G401.6 (cell line): ENCODE results near the gene INPP5D.
"Not testable (repeated sequence)": the region's sequence is repeated elsewhere in the genome, so short reads cannot be mapped to it uniquely, and the experiment has no call there.

ENCODE experiments used
- FAIRE-seq: peaks from 2 replicates; lab custom pipeline; 2012; peaks lifted over from hg19 to GRCh38; lab: Jason Lieb, UNC

The INPP5D gene

DNA sequence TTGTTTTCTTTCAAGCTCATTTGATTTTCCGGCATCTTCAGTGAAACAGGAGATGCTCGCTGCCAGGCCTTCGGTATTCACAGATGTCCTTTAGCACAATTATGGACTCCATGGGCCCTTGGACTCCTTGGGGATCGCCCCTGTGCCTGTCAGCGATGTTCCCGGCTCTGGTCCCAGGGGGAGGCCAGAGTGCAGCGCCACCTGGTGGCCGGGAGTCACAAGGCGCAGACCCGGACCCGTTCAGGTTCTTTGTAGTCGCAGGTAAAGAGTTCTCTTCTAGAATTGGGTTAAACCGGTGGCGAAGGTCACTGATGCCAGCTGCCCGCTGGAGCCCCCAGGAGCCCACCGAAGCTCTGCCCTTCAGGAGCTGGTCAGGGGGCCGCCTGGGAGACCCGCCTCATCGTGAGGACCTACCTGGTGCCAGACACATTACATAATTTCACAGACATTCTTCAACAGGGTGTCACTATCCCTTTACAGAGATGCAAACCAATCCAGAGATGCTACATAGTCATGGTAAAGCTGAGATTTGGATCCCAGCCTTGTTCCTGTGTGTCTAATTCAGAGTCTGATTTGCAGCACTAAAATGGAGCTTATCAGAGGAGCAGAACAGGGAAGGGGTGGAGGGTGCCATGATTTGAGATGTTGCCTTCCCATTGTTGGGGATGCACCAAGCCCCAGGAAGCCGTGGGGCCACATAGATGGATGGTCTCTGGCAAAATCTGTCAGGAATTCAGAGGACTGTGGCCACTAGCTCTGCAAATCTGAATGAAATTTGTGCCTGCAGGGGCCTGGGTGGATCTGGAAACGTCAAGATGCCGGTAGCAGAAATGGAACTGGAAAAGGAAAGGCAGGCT lies 6.0 kb upstream of the INPP5D start:
- FAIRE-seq, result no peak

DNA sequence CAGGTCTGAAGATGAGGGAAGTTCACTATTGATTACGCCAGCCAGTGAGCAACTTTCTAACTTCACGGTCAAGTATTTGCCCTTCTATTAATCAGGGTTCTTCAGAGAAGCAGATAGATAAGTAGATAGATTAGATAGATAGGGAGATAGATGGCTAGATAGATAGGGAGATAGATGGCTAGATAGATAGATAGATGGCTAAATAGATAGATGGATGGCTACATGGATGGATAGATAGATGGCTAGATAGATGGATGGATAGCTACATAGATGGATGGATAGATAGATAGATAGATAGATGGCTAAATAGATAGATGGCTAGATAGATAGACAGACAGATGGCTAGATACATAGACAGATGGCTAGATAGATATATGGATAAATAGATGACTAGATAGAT lies 4.8 kb upstream of the INPP5D start:
- FAIRE-seq, result no peak

DNA sequence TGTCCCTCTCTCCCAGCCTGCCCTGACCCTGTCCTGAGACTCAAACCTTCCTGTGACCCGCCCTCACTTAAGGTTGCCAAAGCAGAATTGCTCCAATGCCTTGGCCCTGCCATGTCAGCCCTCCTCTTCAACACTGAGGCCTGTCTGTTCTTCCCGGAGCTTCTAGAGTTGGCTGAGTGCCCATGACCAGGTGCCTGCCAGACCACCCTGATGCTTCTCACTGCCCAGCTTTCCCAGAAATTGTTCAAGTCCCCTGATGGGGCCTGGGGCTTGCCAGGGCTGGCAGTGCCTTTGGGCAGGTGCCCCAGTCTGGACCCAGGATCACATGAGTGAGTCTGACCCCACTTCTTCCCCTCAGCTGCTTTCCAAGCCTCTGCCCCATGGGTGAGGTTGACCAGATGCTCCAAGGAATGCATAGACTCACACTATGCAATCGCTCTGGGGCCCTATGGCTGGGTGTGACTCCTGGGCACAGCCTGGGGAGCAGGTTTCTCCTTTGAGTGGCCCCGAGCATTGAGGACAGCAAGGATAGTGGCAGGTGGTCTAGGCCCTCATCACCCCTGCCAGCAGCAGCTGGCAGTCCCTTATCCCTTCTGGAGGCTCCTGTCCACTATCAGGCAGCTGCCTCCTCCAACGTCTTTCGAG lies 3.1 kb upstream of the INPP5D start:
- no peak for FAIRE-seq

DNA sequence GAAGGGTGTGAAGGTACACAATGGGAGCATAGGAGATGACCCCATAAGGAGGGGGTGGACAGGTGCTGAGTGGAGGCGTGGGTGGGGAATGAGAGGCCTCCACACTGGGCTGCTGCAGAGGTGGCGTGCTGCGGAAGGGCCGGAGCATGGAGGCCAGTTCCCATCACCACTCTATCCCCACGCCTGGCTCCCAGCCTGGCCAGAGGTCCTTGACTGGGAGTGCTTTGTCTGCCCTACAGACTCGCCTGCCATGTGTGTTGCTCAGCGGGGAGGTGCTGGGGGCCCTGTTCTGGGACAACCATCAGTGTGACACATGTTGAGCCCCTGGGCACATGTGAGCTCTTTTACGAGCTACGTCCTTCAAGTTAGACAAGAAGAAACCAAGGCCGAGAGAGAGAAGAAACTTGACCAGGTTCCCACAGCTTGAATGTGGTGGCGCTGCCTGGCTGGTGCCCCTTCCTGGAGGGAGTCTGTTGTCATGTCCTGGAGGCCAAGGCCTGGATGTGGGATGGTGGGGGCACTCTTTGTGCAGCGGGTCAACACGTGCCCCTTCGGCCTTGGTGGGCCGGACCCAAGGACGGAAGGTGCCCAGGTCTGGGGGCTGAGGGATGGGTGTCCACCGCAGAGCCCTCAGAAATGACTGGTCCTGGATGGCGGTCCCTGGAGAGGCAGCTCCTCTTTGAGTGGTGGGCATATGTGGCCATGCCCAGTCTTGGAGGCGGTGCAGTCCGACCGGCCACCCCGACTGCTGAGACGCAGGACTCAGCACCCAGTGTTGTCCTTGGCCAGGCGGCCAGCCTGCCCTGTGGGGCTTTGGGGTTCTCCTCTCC lies 1.2 kb upstream of the INPP5D start:
- FAIRE-seq, result no peak

DNA sequence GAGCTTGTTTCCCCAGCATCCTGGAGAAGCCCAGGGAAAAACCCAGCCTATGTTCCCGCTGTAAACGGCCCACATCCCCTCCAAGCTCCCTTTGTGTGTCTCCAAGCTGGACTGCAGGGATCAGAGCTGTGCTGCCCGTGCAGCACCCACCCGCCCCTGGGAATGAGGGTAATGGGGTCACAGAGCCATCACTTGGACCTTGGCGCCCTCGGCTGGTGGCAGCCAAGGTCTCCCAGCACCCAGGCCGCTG lies 670 bp upstream of the INPP5D start:
- no peak for FAIRE-seq

DNA sequence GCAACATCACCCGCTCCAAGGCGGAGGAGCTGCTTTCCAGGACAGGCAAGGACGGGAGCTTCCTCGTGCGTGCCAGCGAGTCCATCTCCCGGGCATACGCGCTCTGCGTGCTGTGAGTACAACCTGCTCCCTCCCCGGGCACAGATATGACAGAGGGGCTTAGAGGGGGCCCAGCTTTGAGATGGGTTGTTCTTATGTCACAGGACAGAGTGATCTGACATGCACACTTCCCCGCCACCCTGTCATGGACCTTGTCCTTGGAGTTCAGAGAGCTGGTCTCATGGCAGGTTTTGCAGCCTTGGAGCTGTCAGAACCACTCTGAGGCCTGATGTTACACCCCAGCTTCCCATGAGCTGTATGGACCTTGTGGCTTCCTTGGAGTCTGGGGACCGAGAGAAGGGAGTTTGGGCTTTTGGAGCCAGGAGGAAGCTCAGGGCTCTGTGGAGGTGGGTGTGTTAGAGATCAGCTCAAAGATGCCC lies 398 bp downstream of the INPP5D start:
- FAIRE-seq, result no peak

DNA sequence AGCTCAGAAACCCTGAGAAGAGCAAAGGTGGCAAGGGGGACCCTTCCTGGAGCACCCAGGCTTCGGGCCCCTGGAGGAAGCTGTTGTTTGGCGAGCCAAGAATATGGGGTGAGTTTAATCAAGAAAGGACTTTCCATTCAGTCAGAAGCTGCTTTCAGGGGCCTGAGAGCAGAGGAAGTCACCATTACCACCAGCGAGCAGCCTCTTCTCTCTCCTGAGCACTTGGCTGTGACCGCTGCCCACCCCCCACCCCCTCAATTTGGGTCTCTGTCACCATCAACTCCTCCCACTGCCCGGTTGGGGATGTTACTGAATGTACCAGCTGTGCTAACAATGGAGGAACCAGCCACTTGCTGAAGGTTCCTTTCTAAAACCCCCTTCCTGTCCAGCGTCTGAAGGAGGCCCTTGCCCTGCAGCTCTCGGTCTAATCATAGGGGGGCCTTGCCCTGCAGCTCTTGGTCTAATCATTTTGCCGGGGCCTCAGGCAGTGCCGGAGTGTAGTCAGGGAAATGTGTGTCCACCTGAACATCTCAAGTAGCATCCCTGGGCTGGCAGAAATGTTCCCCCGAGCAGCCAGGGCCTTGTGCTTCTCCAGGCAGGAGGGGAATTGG lies 943 bp downstream of the INPP5D start:
- no peak for FAIRE-seq

DNA sequence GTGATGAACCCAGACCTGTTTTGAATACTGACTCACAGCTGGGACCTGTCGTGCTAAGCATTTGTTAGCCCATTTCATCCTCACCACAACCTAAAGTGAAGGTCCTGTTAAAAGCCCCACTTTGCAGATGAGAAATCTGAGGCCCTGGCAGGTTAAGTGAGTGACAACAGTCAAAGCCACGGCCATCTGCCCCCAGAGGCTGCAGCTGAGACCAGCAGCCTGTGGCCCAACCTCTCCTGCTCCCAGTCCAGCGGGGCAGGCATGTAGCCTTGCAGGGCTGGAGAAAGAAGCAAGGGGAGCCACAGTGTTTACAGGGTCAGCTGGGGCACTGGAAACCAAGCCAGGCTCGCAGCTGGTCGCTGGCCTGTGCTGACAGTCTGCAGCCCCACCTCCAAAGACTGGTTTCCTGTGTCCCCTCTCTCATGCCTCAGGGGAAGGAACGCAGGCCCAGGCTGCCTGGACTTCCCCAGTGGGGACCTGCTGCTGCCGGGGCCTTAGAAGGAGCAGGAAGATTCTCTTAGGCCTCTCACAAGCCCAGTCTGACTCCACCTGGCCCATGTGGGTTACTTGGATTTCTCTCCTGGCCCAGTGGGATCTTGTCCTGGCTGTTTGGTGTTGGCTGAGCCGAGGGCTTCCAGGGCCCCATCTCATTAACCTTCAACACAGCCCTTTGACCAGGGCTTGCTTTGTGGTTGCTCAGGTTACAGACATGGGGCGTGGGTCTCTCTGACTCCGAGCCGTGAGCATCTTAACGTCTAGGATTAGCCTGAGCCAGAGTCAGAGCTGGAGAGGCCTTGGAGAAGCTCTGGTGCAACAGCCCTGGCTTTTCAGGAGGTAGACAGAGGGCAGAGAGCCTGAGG lies 1.7 kb downstream of the INPP5D start:
- no peak for FAIRE-seq

DNA sequence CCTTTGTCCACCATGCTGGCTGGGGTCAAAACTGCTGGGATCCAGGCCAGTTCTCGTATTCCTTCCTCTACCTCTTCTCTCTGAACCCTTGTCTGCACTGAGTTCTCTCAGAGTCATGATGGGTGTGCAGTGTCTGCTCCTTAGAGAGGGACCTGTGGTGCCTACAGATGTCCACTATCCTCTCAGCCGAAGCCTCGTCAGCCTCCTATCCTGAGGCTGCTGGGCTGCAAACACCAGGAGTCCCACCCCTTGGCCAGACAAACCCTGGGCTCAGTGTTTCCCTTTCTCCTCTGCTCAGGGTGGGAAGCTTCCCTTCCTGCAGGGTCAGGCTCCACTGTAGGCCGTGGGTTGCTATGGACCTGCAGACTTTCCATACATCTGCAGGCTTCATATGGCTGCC lies 2.3 kb downstream of the INPP5D start:
- FAIRE-seq, result no peak

DNA sequence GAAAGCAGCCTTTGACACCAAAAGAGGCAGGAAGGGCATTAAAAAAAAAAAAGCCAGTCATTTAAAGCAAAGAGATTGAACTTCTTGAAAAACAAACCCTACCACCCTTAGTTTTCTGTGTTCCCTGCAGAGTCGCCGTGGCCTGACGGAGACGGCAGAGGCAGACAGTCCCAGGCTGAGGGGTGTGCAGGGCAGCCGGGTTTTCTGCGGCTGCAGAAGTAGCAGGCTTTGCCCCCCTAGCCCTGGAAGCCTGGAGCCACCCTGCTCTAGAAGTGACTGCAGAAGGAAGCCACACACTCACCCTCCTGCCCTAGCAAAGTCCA lies 2.8 kb downstream of the INPP5D start:
- no peak for FAIRE-seq

DNA sequence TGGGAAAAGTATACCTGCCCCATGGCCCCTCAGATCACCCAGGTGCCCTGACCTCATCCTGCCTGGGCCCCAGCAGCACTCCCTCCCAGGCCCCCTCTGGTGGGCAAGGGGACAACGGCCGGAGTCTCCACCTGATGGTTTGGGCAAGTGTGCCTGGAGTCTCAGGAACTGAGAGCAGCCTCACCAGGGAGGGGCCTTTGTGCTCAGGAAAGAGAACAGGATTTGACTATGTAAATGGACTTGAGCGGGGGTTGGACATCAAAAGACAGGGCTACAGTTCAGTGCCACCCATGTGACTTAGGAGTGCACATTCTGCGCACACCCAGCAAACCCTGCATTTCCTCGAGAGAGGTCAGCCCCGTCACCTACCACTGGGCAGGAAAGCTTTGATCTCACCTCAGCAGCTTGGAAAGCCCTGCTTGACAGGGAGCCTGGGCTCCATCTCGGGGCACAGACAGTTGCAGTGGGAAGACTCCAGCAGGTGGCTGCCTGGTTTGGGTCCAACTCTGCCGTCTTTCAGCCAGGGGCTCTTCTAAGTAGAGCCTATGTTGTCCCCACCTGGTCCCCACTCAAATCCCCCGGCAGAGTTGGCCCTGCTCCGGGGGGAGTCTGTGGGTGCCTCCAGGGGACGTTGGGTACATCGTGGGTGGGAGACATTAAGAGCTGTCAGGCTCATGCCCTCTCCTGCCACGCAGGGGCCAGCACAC lies 3.3 kb downstream of the INPP5D start:
- FAIRE-seq, result no peak

DNA sequence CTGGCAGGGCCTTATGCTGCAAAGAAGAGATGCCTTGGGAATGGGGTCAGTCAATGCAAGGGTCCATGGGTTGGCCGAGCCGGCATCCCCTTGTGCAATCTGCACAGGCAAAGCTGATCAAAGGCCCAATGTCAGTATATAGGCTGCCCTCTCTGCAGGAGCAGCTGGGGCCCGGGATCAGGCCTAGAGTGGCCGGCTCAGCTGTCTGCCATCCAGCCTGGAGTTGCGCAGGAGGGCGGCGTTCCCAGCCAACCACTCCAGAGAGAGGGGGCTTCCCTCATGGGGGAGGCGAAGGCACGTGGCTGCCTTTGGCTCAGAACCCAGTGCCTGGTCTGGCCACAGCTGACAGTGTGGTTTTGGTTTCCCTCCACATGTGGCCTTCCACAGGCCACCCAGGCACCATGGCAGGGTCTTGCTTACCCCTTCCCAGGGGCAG lies 3.9 kb downstream of the INPP5D start:
- FAIRE-seq, result no peak

DNA sequence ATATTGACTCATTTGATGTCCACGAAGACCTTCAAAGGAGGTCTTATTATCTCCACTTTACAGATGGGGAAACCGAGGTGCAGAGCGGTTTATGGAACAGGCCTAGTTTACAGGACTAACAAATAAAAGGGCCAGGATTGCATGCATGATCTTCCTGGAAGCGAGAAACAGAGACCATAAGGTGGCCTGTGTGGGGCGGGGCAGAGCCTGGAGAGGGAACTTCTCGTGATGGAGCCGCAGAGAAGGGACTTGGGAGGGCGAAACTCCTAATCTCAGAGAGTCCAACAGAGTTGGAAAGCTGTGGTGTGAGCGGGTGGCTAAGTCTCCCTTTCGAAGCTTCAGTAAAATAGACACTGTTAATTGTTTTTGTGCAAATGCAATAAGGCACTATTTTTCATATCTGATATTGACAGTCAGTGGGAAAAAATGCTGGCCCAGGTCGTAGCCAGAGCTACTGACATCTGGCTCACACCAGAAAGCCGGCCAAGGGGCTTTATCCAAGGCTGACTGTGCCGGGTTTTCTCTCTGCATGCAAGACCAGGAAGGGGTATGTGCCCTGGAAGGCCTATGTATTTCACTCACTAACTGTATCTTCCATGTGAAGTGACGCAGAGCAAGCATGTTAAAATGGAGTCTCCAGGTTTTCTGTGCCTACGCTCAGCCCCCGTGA lies 4.5 kb downstream of the INPP5D start:
- FAIRE-seq, result no peak

DNA sequence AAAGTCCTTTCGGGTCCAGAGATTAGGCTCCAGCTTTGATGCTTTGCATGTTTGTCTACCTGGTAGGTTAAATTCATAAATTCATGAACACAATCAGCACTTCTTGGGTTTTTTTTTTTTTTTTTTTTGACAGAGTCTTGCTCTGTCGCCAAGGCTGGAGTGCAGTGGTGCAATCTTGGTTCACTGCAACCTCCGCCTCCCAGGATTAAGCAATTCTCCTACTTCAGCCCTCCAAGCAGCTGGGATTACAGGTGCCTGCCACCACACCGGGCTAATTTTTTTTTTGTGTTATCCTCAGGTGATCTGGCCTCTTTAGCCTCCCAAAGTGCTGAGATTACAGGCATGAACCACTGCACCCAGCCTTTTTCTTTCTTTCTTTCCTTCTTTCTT lies 5.1 kb downstream of the INPP5D start:
- not testable (repeated sequence) for FAIRE-seq

DNA sequence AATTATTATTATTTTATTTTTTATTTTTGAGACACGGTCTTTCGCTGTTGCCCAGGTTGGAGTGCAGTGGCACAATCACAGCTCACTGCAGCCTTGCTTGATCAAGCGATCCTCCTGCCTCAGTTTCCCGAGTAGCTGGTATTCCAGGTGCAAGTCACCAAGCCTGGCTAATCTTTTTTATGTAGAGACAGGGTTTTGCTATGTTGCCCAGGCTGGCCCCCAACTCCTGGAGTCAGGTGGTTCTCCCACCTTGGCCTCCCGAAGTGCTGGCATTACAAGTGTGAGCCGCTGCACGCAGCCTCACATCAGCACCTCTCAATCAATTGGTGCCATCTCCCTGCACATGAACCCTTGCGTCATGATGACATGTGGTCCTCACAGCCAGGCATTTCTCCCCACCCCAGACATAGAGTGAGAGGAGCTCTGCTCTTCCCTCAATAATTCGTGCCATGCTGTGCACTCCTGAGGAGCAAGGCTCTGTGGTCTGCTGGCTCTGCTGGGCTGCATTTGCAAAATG lies 5.9 kb downstream of the INPP5D start:
- no peak for FAIRE-seq

DNA sequence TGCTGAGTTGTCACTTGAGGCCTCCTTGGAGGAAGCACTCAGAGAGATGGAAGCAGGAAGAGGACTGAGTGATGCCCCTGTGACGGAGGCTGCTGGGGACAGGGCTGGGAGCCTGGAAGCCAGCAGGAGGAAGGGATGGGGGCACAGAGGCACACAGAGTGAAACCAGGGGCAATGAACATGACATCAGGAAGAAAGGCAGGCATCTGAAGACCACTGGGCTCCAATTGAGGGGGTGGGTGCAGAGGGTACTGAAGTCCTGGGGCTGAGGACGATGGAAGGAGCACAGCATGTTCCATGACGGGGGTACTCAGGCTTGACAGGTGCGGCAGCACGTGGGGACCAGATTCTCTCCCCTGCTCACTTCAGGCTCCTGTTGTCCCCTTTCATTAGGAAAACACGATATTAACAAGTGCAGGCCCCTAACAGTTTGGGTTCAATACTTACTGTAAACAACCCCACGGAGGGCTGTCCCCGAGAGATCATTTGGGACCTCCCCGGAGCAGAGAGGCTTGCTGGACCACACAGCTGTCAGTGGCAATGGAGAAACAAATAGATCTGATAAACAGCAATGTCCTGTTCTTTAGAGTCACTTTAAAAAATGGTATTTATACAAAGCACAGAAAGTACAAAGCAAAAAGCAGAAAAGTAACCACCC lies 8.7 kb downstream of the INPP5D start:
- no peak for FAIRE-seq

DNA sequence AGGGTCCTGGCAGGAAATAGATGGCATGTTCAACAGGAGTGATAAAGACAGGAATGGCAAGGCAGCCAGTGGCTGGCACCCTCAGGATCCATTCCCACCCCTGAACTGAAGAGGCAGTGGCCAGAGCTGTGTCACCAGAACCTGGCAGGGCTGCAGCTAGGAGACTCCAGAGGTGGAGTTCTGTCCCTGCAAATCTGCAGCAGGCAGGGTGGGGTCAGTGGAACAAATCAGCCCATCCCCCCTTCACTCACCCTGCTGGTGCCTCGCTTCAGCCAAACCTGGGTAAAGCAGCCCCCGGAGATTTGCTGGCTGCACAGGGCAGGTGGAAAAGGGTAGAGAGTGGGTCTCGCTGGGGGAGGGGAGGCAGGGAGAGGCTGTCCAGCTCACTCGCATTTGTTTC lies 12.7 kb downstream of the INPP5D start:
- FAIRE-seq, result no peak

DNA sequence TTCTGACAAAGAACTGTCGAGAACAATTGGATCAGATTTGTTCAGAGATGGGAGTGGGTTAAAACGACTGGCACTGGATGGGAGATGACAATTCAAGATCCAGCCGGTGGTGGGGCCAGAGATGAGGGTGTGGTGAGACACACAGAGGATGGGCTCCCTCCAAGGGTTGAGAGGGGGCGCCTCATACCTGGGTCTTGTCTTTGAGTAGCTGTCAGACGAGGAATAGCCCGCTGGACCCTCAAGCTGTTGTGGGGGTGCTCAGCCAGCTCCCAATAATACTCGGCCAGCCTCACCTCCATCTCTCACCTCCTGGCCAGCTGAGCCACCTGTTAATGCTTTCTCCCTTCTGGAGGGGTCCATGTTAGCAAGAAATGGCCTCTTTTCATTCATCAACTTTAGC lies 14.0 kb downstream of the INPP5D start:
- FAIRE-seq, result no peak

DNA sequence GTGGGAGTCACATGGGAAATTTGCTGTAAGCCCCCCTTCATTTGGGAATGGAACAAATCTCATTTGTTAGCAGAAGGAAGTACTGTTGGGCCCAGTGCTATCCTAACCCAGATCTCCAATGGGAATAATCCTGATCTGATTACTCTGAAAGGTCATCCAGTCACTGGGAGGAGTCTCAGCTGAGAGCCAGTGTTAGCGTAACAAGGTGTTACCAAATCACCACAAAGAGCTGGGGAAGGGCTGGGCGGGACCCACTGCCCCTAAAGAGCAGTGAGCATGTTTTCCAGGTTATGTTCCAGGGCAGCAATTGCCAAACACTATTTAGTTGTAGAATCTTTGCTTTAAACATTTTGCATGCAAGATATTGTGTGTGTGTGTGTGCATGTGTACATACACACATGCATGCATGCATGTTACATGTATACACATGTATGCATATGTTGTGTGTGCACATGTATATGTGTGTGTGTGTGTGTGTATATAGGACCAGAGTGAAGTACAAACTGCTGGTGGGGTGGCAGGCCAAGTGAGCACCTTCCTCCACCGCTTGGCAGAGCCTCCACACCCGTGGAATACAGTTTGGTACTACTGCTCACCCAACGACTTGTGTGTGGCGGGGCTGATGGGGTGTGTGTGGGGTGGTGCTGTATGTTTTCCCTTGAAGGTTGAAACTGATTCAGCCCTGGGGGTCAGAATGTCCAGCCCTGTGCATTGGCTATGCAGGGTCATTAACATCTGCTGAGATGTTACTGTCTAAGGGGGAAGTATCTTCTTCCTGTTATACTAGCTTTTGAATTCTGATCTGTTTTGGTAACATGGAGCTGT lies 15.2 kb downstream of the INPP5D start:
- FAIRE-seq, result no peak
